RWPE2 (cell line): ENCODE data around the gene SEMA3G.

ENCODE experiments used
- ATAC-seq: fragments of 200-7000 bp; cut with Tn5 transposase; 3 replicates; pipeline ENCODE4 v1.9.1; 2021; ENCODE audit warnings: low read depth
- DNase-seq: peaks from one replicate; pipeline ENCODE4 v3.0.0-alpha.2; 2020; ENCODE audit warnings: low spot score
- H3K27ac ChIP-seq: fragments of 450-650 bp; 2 replicates; pipeline ENCODE4 v1.5.1; 2017; ENCODE audit warnings: mild to moderate bottlenecking; ENCODE audit not compliant: poor library complexity, severe bottlenecking
- H3K27me3 ChIP-seq: fragments of 250-450 bp; sonication (Bioruptor Pico); 2 replicates; pipeline ENCODE4 v1.5.1; 2021; ENCODE audit warnings: mild to moderate bottlenecking, moderate library complexity; ENCODE audit not compliant: insufficient read depth, poor library complexity, severe bottlenecking
- H3K36me3 ChIP-seq: fragments of 250-450 bp; sonication (Bioruptor Pico); 2 replicates; pipeline ENCODE4 v1.5.1; 2020; ENCODE audit warnings: low read depth, mild to moderate bottlenecking, moderate library complexity
- H3K4me1 ChIP-seq: fragments of 250-450 bp; sonication (Bioruptor Pico); 2 replicates; pipeline ENCODE4 v1.5.1; 2021; ENCODE audit warnings: mild to moderate bottlenecking, moderate library complexity; ENCODE audit not compliant: insufficient read depth, poor library complexity, severe bottlenecking
- H3K4me3 ChIP-seq: fragments of 250-450 bp; sonication (Bioruptor Pico); 2 replicates; pipeline ENCODE4 v1.5.1; 2021; ENCODE audit warnings: mild to moderate bottlenecking, moderate library complexity; ENCODE audit not compliant: severe bottlenecking
- H3K9me3 ChIP-seq: fragments of 250-450 bp; sonication (Bioruptor Pico); 2 replicates; pipeline ENCODE4 v1.5.1; 2021; ENCODE audit warnings: mild to moderate bottlenecking, moderate library complexity; ENCODE audit not compliant: severe bottlenecking
- CTCF ChIP-seq: fragments of 450-650 bp; IDR thresholded peaks from one replicate; pipeline ENCODE4 v1.5.1; 2017; ENCODE audit warnings: mild to moderate bottlenecking, moderate library complexity; ENCODE audit not compliant: poor library complexity, severe bottlenecking

SEMA3G gene

GRCh38 chr3:52479037-52479876 is 34.4 kb upstream of the SEMA3G start:
- TF ChIP-seq CTCF: no peak

GRCh38 chr3:52477796-52478095 is 32.8 kb upstream of the SEMA3G start:
- ATAC-seq (no peak), DNase-seq (no peak)
- Histone ChIP-seq H3K36me3 (peaks cover 82% of the 10 kb centered on the region), H3K27ac (no peak overlapping the region), H3K9me3 (no peaks in the 10 kb centered on the region), H3K4me3 (no peak overlapping the region), H3K4me1 (no peaks in the 10 kb centered on the region), H3K27me3 (no peaks in the 10 kb centered on the region)
- TF ChIP-seq CTCF: no peak

More at GRCh38 chr3:52479037-52479876, 34.4 kb upstream of the SEMA3G start:
- no peak for DNase-seq
- Histone ChIP-seq H3K36me3 (peaks cover 67% of the 10 kb centered on the region), H3K9me3 (no peaks in the 10 kb centered on the region), H3K27me3 (no peaks in the 10 kb centered on the region), H3K27ac (no peak overlapping the region), H3K4me3 (no peak overlapping the region), H3K4me1 (peaks cover 8% of the 10 kb centered on the region)
- no peak for ATAC-seq

GRCh38 chr3:52477076-52477795 is 32.3 kb upstream of the SEMA3G start:
- Histone ChIP-seq H3K27me3 (no peaks in the 10 kb centered on the region), H3K9me3 (no peaks in the 10 kb centered on the region), H3K36me3 (peaks cover 83% of the 10 kb centered on the region), H3K4me1 (no peaks in the 10 kb centered on the region), H3K4me3 (no peak overlapping the region), H3K27ac (no peak overlapping the region)
- DNase-seq (no peak), ATAC-seq (no peak)
- TF ChIP-seq CTCF: no peak

- Histone ChIP-seq H3K27ac (no peak overlapping the region), H3K27me3 (no peaks in the 10 kb centered on the region), H3K36me3 (peaks cover 72% of the 10 kb centered on the region), H3K9me3 (no peaks in the 10 kb centered on the region), H3K4me1 (no peaks in the 10 kb centered on the region), H3K4me3 (no peak overlapping the region)
- no peak for TF ChIP-seq CTCF
- ATAC-seq (no peak), DNase-seq (no peak)
Observed at GRCh38 chr3:52473026-52473425, 28.1 kb upstream of the SEMA3G start.
